Fibroblast of mammary gland (primary cell): Measurements from ENCODE around the gene ST6GAL1.

Experiments
- DNase-seq: peaks from one replicate; pipeline ENCODE4 v3.0.0-alpha.2; 2010; ENCODE audit warnings: low read depth
- H3K4me3 ChIP-seq: 2 replicates; pipeline ENCODE4 v1.5.1; 2011; ENCODE audit warnings: low read depth, mild to moderate bottlenecking, low read length, moderate library complexity; ENCODE audit not compliant: control insufficient read depth
- CTCF ChIP-seq: conservative IDR thresholded peaks from 2 replicates; pipeline ENCODE4 v1.5.1; 2011; ENCODE audit warnings: low read depth, low read length, inconsistent platforms; ENCODE audit not compliant: control insufficient read depth, insufficient read depth

ST6GAL1 gene

GRCh38 chr3:186933816-186934215, 3.5 kb downstream of the ST6GAL1 start:
- DNase-seq: no peak
- no peak overlapping the region for H3K4me3 ChIP-seq
- TF ChIP-seq CTCF: no peak

GRCh38 chr3:186935133-186935532, 4.8 kb downstream of the ST6GAL1 start:
- TF ChIP-seq CTCF: no peak
- no peak overlapping the region for H3K4me3 ChIP-seq
- no peak for DNase-seq

- no peak overlapping the region for H3K4me3 ChIP-seq
- no peak for TF ChIP-seq CTCF
- no peak for DNase-seq
These were observed 6.9 kb downstream of the ST6GAL1 start for GRCh38 chr3:186937017-186937875.

GRCh38 chr3:186938716-186939115, 8.4 kb downstream of the ST6GAL1 start:
- H3K4me3 ChIP-seq: no peak overlapping the region
- DNase-seq: no peak
- no peak for TF ChIP-seq CTCF

GRCh38 chr3:186939536-186939935, 9.2 kb downstream of the ST6GAL1 start:
- H3K4me3 ChIP-seq: no peak overlapping the region
- TF ChIP-seq CTCF: no peak
- no peak for DNase-seq

- no peak overlapping the region for H3K4me3 ChIP-seq
- no peak for TF ChIP-seq CTCF
- no peak for DNase-seq
These were observed 10.6 kb downstream of the ST6GAL1 start for GRCh38 chr3:186940967-186941366.
